ENCODE results near the gene F7.

F7 gene

DNA sequence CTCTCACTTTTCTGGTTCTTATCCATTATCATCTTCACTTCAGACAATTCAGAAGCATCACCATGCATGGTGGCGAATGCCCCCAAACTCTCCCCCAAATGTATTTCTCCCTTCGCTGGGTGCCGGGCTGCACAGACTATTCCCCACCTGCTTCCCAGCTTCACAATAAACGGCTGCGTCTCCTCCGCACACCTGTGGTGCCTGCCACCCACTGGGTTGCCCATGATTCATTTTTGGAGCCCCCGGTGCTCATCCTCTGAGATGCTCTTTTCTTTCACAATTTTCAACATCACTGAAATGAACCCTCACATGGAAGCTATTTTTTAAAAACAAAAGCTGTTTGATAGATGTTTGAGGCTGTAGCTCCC lies 14.2 kb downstream of the F7 start:
- no peak for DNase-seq

DNA sequence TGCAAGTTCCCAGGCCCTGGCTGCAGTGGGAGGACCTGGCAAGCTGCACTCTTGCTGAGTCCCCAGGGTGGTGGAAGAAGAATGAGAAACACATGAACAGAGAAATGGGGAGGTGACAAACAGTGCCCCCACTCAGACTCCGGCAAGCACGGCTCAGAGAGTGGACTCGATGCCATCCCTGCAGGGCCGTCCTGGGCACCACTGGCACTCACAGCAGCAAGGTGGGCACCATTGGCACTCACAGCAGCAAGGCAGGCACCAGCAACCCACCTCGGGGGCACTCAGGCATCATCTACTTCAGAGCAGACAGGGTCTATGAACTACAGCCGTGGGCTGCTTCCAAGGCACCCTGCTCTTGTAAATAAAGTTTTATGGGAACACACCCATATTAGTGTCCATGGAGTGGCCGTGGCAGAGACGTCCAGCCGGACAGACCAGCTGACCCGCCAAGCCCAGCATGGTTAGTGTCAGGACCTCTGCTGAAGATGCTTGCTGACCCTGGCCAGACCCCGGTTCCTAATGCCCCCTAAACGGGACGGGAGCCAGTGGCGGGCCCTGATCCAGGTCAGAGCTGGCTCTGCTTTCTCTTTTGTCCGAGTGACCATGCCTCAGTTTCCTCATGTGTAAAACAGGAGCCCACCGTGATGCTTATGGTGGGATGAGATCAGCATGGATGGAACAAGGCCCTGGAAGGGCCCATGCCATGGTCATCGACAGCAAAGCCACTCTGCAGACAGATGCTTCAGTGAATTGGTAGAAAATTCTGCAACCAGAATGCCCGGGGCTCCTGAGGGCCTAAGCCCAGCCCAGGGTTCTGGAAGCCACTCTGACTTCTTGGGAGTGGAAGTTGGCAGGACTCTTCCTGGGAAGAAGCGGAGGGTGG lies 14.9 kb downstream of the F7 start:
- DNase-seq: no peak

GRCh38 chr13:113121183-113121927 lies 15.8 kb downstream of the F7 start:
- no peak for DNase-seq

- DNase-seq: no peak
Measured at GRCh38 chr13:113121928-113122471, 16.4 kb downstream of the F7 start.

DNA sequence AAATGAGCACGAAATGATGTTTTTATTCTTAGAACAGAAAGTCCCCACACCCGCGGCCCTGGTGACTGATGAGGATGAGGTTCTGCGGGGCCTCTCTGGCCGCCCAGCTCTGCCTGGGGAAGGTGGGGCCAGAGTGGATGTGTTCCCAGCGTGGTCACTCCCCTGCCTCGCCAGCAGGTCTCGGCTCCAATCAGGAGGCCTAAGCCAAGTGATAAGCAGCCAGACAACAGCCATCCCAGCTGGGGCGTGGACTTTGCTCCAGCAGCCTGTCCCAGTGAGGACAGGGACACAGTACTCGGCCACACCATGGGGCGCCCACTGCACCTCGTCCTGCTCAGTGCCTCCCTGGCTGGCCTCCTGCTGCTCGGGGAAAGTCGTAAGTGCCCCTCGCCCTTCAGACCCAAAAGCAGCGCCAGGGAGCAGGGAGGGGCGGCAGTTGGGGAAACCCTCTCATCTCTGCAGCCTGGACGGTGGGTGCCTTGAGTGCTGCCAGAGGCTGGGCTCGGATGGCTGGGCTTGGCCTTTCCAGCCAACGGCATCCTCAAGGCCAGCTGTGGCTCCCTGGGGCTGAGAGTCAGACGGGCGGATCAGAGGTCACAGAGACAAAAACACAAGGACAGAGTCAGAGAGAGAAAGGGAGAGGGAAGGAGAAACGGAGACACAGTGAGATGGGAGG lies 17.1 kb downstream of the F7 start, which contains the start of gene F10:
Gene F10 (plus strand): TSS at position 250 of the 676 bp plus-strand sequence. CDS start 57 bp downstream, at position 307.
- DNase-seq: no peak

- no peak for DNase-seq
Measured at GRCh38 chr13:113123226-113124201, 17.9 kb downstream of the F7 start.

- no peak for DNase-seq
Measured at GRCh38 chr13:113124211-113124970, 18.8 kb downstream of the F7 start.

- no peak for DNase-seq
Measured at GRCh38 chr13:113125506-113126264, 20.1 kb downstream of the F7 start.

- DNase-seq: no peak
Measured at GRCh38 chr13:113126265-113127150, 20.9 kb downstream of the F7 start.

GRCh38 chr13:113129480-113129879 lies 23.9 kb downstream of the F7 start:
- DNase-seq: no peak

DNA sequence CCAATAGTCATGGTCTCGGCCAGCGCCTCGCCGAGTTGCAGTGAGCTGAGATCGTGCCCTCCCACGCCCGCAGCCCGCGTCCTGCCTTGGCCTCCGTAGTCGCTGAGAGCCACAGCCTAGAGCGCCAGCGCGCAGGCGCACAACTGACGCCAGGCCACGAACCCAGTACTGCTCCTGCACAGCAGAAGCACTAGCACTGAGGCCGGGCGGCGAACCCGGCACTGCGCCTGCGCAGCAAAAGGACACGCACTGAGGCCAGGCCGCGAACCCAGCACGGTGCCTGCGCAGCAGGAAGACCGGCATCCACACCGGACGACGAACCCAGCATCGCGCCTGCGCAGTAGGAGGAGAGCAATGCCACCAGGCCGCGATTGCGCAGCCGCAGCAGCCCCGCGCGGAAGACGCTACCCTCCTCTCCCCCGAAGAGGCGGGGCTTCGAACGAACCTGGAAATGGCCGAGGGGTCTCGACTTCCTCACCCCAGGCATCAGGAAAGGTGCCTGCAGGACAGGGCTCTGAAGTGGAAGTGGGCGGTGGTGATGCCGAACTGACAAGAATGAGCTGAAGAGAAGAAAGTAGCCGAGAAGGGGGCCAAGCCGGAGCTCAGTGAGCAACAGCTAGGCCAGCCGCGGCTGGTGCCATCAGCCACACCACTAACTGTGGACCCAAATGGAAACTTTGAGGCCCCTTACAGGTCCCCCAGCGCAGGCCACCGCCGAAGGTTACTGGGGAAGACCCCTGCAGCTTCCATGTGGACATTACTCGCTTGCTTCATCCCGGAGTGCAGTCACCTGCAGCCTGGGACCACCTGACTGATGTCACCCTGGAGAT lies 24.5 kb downstream of the F7 start:
- no peak for DNase-seq

DNA sequence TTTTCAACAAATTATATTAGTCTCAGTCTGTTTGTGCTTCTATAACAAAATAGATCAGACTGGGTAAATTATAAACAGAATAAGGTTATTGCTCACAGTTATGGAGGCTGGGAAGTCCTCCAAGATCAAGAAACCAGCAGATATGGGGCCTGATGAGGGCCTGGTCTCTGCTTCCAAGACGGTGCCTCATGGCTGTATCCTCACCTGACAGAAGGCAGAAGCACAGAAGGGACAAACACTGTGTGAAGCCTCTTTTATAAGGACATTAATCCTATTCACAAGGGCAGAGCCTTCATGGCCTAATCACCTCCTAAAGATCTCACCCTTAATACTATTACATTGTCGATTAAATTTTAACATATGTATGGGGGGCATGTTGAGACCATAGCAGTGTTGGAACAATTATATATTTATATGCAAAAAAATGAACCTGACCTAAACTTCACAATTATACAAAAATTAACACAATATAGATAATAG lies 29.7 kb downstream of the F7 start:
- no peak for DNase-seq

GRCh38 chr13:113137691-113138298 lies 32.2 kb downstream of the F7 start:
- DNase-seq: no peak

- DNase-seq: no peak
Measured at GRCh38 chr13:113138792-113139551, 33.4 kb downstream of the F7 start.

- no peak for DNase-seq
Measured at GRCh38 chr13:113139577-113139976, 34.0 kb downstream of the F7 start.

- DNase-seq: no peak
Measured at GRCh38 chr13:113140677-113141600, 35.3 kb downstream of the F7 start.
